ENCODE data around the gene FOXP1. TPM values are rescaled to one million over a fixed set of nuclear protein-coding genes. Genes with fewer than 3 reads are reported as not detected.

The FOXP1 gene
- total and polyA plus RNA-seq, 8 donors = 12.3 to 215 (median 117) TPM

GRCh38 chr3:71625676-71626075 lies 42.1 kb upstream of the FOXP1 start:
- Histone ChIP-seq H3K9me3 (no peaks in the 10 kb centered on the region), H3K27me3 (no peaks in the 10 kb centered on the region), H3K27ac (no peak overlapping the region), H3K36me3 (no peaks in the 10 kb centered on the region), H3K4me1 (peaks cover 0 to 12% (median 4%) of the 10 kb centered on the region in 4 donors), H3K4me3 (no peak overlapping the region)
- intact Hi-C loops (cut with DNase I; ENCODE audit: low total_unique reads) = no loop called here
- DNase-seq = no peak
- no peak for TF ChIP-seq POLR2AphosphoS5 (IDR thresholded peaks at IDR 0.05)
- TF ChIP-seq EP300 (IDR thresholded peaks at IDR 0.05) = no peak
- TF ChIP-seq POLR2A (IDR thresholded peaks at IDR 0.05) = no peak
- TF ChIP-seq CTCF (IDR thresholded peaks at IDR 0.05) = no peak

GRCh38 chr3:71621825-71622537 lies 38.5 kb upstream of the FOXP1 start:
- H3K27me3 ChIP-seq = no peaks in the 10 kb centered on the region
- no peak for DNase-seq
- 84 to 92% (median 87%) methylated on average over 9 of the region's 9 CpGs for WGBS, 5 donors

GRCh38 chr3:71618538-71618937 lies 35.0 kb upstream of the FOXP1 start:
- no peaks in the 10 kb centered on the region for H3K36me3 ChIP-seq
- no peak overlapping the region for H3K4me3 ChIP-seq
- H3K27me3 ChIP-seq = no peaks in the 10 kb centered on the region
- WGBS, 5 donors = 82 to 96% (median 90%) methylated on average over 6 of the region's 6 CpGs
- TF ChIP-seq POLR2AphosphoS5 (IDR thresholded peaks at IDR 0.05) (no peak), POLR2A (IDR thresholded peaks at IDR 0.05) (no peak), CTCF (IDR thresholded peaks at IDR 0.05) (no peak), EP300 (IDR thresholded peaks at IDR 0.05) (no peak)
- no peaks in the 10 kb centered on the region for H3K4me1 ChIP-seq
- no peaks in the 10 kb centered on the region for H3K9me3 ChIP-seq
- no peak for DNase-seq
- intact Hi-C loops (cut with DNase I; ENCODE audit: low total_unique reads) = no loop called here
- H3K27ac ChIP-seq = no peak overlapping the region

More at GRCh38 chr3:71621825-71622537, 38.5 kb upstream of the FOXP1 start:
- Histone ChIP-seq H3K4me1 (no peaks in the 10 kb centered on the region), H3K27ac (no peak overlapping the region), H3K9me3 (no peaks in the 10 kb centered on the region), H3K36me3 (no peaks in the 10 kb centered on the region), H3K4me3 (no peak overlapping the region)
- intact Hi-C loops (cut with DNase I; ENCODE audit: low total_unique reads) = no loop called here
- TF ChIP-seq POLR2AphosphoS5 (IDR thresholded peaks at IDR 0.05) (no peak), CTCF (IDR thresholded peaks at IDR 0.05) (no peak), POLR2A (IDR thresholded peaks at IDR 0.05) (no peak), EP300 (IDR thresholded peaks at IDR 0.05) (no peak)

- Histone ChIP-seq H3K9me3 (no peaks in the 10 kb centered on the region), H3K27me3 (no peaks in the 10 kb centered on the region), H3K4me1 (no peaks in the 10 kb centered on the region), H3K36me3 (no peaks in the 10 kb centered on the region), H3K4me3 (no peak overlapping the region), H3K27ac (no peak overlapping the region)
- WGBS, 5 donors = 80 to 85% (median 80%) methylated on average over 6 of the region's 6 CpGs
- no peak for DNase-seq
- TF ChIP-seq POLR2A (IDR thresholded peaks at IDR 0.05) (no peak), CTCF (IDR thresholded peaks at IDR 0.05) (no peak), EP300 (IDR thresholded peaks at IDR 0.05) (no peak), POLR2AphosphoS5 (IDR thresholded peaks at IDR 0.05) (no peak)
- intact Hi-C loops (cut with DNase I; ENCODE audit: low total_unique reads) = no loop called here
Measured at GRCh38 chr3:71616571-71617021, 33.1 kb upstream of the FOXP1 start.
